CD4-positive, alpha-beta T cell treated with Interleukin-1 beta for 1 hour (primary cell): ENCODE data around the gene GUSB.
"Not testable (repeated sequence)": the region's sequence is repeated elsewhere in the genome, so short reads cannot be mapped to it uniquely, and the experiment has no call there.

Source experiments
- DNase-seq, 2 donors: peaks; one replicate each; pipeline ENCODE4 v3.0.0-alpha.2; 2020 to 2022

Gene GUSB

DNA sequence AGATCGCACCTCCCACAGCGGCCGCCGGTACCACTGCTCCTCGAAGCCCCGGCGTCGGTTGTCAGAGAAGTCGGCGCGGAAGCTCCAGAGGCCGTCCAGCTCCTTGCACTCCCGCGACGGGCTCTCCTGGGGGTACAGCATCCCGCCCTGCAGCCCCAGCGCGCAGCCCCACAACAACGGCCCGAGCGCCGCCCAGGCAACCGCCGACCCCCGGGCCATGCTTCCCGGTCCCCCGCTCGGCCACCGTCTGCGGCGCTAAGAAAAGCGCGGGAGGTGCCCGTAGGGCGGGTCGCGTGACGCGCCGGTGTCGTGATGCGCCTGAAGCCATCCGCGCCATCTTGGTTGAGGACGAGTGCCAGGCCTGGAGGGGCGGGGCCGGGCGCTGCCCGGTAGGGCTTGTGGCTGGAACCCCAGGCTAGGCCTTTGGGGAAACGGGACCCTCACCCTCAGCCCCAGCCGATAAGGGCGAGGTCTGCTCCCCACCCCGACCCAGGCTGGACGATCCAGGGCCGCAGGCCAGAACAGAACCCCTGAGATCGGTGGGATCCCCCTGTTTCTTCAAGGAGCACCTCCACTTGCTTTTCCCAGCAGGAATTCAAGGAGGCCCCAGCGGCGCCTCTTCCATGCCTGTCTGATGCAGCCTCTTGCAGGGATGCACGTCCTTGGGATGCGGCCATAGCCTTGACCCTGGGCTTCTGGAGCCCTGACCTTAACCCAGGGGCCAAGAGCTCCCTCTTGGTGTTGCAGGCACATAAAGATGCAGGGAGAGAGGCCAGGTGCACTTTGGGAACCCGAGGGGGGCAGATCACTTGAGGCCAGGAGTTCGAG is at the start of gene GUSB:
TSS of gene GUSB (minus strand) at position 249 of the 828 bp plus-strand sequence. CDS start at position 219, 30 bp downstream.
- DNase-seq = peak; percentile 88 to 91

DNA sequence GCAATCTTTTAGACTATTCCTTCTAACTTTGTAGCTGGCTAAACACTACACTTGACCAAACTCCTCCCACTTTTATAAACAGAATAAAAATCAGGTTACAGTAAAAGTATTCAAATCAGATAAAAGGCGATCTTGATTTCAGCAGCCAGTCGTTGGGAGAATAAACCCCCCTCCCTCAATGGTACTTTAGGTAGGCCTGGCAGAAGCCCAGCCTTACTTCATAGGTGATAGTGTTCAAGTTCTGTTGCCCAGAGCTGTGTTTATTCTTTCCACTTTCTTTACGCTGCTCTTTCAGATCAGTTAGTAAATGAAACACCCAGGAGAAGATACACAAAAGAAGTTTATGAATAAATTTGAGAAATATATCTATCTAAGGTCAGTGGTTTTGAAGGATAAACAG is 46.3 kb upstream of the GUSB start:
- not testable (repeated sequence) for DNase-seq

- DNase-seq = no peak
Measured at GRCh38 chr7:66016131-66016461, 34.1 kb upstream of the GUSB start.

- DNase-seq = no peak
Measured at GRCh38 chr7:66015440-66016130, 33.6 kb upstream of the GUSB start.

GRCh38 chr7:66013938-66014337 is 31.9 kb upstream of the GUSB start:
- DNase-seq = no peak

- no peak for DNase-seq
Measured at GRCh38 chr7:66007232-66007631, 25.2 kb upstream of the GUSB start.

DNA sequence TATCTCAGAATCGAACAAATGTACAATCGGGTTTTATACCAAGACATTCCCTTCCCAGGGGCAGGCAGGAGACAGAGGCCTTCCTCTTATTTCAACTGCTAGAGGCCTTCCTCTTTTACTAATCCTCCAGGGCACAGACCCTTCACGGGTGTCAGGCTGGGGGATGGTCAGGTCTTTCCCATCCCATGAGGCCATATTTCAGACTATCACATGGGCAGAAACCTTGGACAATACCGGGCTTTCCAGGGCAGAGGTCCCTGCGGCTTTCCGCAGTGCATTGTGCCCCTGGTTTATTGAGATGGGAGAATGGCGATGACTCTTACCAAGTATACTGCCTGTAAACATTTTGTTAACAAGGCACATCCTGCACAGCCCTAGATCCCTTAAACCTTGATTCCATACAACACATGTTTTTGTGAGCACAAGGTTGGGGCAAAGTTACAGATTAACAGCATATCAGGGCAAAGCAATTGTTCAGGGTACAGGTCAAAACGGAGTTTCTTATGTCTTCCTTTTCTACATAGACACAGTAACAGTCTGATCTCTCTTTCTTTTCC is 23.2 kb upstream of the GUSB start:
- not testable (repeated sequence) for DNase-seq

DNA sequence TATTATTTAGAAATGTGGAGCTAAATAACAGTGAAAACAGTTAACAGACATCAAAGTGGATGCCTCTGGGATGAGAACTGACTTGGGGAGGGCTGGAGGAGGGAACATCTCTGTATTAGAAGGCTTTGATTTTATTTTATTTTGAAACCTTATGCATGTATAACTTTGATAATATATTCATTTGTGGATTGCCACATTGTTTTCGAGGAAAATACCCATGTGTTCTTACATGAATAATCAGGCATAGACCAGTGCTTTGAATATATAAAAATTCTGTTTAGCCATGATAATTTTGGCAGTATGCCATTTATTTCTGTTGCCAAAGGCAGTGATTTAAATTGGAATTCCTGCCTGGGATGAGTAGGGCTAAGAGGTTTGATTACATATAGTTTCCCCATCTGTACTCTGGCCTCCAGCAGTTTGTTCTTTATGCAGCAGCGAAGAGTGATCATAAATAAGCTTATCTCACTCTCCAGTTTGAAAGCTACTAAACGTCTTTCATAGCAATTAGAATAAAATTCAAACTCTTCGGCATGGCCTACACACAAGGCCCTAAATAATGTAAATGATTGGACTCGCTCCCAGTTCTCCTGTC is 18.9 kb upstream of the GUSB start:
- DNase-seq = not testable (repeated sequence)

DNA sequence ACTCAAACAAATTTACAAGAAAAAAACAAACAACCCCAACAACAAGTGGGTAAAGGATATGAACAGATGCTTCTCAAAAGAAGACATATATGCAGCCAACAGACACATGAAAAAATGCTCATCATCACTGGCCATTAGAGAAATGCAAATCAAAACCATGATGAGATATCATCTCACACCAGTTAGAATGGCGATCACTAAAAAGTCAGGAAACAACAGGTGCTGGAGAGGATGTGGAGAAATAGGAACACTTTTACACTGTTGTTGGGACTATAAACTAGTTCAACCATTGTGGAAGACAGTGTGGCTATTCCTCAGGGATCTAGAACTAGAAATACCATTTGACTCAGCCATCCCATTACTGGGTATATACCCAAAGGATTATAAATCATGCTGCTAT is 13.0 kb upstream of the GUSB start:
- not testable (repeated sequence) for DNase-seq

DNA sequence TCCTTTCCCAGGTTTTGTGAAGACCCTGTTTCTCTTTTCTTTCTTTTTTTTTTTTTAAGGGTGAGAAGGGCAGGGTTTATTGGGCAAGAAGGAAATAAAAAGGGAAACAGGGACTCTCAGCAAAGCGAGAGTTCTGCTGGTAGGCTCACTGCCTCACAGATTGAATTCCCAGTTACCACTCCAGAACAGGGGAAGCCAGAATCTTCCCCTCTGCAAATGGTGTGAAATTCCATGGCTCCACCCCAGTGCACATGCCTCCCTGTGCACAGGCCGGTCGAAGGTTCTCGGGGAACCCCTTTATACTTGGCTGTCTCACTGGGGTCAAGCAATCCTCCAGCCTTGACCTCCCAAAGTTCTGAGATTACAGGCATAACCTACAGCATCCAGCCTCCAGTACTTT is 10.5 kb upstream of the GUSB start:
- no peak for DNase-seq

- not testable (repeated sequence) for DNase-seq
Measured at GRCh38 chr7:65991829-65992228, 9.8 kb upstream of the GUSB start.

DNA sequence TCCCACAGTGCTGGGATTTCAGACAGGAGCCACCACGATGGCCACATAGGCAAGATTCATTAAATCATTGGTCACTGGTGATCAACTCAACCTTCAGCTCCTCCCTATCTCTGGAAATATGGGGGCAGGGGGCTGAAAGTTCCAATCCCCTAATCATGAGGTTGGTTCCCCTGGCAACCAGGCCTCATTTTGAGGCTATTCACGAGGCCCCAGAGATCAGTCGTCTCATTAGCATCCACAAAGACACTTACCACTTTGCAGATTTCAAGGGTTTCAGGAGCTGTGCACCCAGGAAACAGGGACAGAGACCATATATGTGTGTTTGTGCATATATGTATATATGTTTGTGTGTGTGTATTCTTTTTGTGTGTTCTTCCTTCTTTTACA is 7.7 kb upstream of the GUSB start:
- DNase-seq = no peak

GRCh38 chr7:65988503-65988902 is 6.5 kb upstream of the GUSB start:
- not testable (repeated sequence) for DNase-seq

DNA sequence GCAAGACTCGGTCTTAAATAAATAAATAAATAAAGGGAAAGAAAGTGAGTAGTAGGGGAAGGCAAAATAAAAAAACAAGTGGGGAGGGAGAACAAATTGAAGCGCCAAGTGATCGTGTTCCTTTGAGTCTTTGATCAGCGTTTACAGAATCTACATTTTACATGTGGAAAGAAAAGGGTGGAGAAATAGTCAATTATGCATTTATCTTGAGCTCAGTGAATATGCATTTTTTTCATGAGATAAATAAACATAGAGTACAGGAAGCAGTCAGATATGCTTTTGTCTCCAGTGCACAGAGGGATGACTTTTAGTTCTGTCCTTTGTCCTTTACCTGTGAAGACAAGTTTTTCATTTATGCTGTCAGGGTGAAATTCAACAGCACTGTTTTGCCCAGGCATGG is 6.1 kb upstream of the GUSB start:
- DNase-seq = no peak

DNA sequence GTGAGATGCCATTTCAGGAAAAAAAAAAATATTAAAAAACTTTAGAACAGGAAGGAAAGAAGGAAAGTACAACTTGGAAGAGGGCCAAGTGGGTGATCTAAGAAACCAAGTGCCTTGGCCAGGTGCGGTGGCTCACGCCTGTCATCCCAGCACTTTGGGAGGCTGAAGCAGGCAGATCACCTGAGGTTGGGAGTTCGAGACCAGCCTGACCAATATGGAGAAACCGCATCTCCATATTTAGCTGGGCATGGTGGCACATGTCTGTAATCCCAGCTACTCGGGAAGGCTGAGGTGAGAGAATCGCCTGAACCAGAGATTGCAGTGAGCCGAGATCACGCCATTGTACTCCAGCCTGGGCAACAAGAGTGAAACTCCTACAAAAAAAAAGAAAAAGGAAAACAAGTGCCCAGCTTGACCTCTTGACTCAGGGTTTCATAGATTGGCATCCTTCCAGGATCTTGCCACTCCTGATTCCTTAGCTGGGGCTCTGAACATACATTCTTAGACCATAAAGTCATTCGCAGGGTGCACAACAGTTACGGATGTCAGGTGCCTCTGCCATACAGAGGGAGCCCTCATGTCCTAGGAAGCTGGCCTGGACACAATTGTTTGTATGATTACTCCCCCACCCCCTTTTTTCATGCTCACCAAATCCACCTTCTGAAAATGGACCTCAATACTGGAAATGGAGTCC is 2.1 kb upstream of the GUSB start:
- no peak for DNase-seq

DNA sequence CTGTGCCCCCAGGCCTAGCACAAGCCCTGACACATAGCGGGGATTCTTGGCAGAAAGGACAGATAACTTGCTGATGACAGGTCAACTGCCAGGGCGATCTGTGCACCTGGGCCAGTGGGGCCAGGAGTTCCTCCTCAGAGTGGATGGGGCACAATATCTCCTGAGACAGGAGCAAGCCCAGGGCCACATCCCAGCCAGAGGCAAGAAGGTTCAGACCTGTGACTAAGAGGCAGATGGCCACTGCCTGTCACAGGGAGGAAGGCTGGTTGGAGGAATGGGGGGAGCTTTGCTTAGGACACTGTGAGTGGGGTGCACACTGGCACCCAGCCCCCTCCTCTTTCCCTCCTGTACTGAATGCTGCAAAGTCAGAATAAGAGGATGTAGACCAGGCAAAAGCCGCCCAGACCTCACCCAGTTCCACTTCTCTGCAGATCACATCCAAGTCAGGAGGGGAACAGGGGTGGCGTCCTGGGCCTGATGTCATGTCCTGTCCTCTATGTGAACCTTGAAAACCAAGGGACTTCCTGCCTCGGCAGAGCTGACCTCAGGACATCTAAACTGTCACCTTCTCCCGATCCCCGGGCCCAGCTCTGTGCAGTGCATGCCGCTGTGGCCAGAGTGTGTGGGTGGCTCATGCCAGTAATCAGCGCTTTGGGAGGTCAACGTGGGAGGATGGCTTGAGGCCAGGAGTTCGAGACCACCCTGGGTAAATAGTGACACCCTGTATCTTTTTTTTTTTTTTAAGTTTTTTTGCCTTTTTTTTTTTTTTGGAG is 1.3 kb downstream of the GUSB start:
- peak; percentile 63 to 80 for DNase-seq

GRCh38 chr7:65979583-65980477 is 2.2 kb downstream of the GUSB start:
- no peak for DNase-seq

GRCh38 chr7:65978891-65979582 is 3.0 kb downstream of the GUSB start:
- DNase-seq = no peak

- no peak for DNase-seq
Measured at GRCh38 chr7:65976659-65977196, 5.3 kb downstream of the GUSB start.

- no peak for DNase-seq
Measured at GRCh38 chr7:65975814-65976445, 6.1 kb downstream of the GUSB start.
